GM18508 (cell line): Measurements from ENCODE around the gene MYO5B.
"Not testable (repeated sequence)": the region's sequence is repeated elsewhere in the genome, so short reads cannot be mapped to it uniquely, and the experiment has no call there.

Experiments used
- ATAC-seq: cut with Tn5 transposase; IDR thresholded peaks from one replicate; pipeline ENCODE4 v1.9.1; 2021; ENCODE audit warnings: moderate number of reproducible peaks; ENCODE audit not compliant: insufficient read depth, unreplicated experiment

Gene MYO5B

GRCh38 chr18:49786019-49786720 is 408.8 kb downstream of the MYO5B start:
- ATAC-seq: no peak

GRCh38 chr18:49784427-49785185 is 410.3 kb downstream of the MYO5B start:
- no peak for ATAC-seq

- not testable (repeated sequence) for ATAC-seq
Measured at GRCh38 chr18:49783631-49784030, 411.3 kb downstream of the MYO5B start.

DNA sequence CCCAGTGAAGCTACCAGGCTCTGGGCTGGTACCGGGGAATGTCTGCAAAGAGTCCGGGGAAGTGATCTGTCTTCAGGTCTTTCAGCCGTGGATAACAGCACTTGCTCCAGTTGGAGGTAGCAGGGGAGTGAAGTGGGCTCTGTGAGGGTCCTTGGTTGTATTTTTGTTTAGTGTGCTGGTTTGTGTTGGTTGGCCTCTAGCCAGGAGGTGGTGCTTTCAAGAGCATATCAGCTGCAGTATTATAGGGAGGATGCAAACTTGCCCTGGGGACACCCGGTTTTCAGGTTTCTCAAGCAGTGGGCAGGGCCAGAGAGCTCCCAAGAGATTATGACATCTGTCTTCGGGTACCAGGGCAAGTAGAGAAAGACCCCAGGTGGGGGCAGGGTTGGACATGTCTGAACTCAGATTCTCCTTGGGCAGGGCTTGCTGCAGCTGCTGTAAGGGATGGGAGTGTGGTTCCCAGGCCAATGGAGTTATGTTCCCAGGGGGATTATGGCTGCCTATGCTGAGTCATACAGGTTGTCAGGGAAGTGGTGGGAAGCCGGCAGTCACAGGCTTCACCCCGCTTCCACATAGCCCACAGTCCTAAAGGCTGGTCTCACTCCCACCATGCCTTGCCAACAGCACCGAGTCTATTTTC is 416.0 kb downstream of the MYO5B start:
- ATAC-seq: no peak
